HepG2 (cell line): ENCODE data around the gene DHX58. TPM values are rescaled to one million over a fixed set of nuclear protein-coding genes. Genes with fewer than 3 reads are reported as not detected.
A peak's percentile ranks its signal among the peaks of the same experiment; 100 is the strongest.

ENCODE experiments used
- ATAC-seq: fragments of 200-7000 bp; cut with Tn5 transposase; 3 replicates; pipeline ENCODE4 v1.9.1; 2020; ENCODE audit warnings: mild to moderate bottlenecking, moderate library complexity
- BruUV-seq: library from RNA; stranded (reverse); fragments of 400-500 nt; replicated peaks from 2 replicates; lab custom pipeline; 2021; lab: Mats Ljungman, UMichigan
- CTCF ChIA-PET: fragments of 300-600 bp; formaldehyde crosslinking; extraction: SDS; loops from one replicate; lab custom pipeline; 2021; ENCODE audit warnings: low total read pairs, inconsistent platforms, low intra/inter-chr PET ratio; lab: Yijun Ruan, JAX
- POLR2A ChIA-PET: fragments of 350-600 bp; sonication (Branson Sonifier 250); formaldehyde crosslinking; loops from one replicate; lab custom pipeline; 2020; ENCODE audit warnings: antibody characterized with exemption, inconsistent platforms; lab: Yijun Ruan, JAX
- DNase-seq: peaks from one replicate; pipeline ENCODE4 v3.0.0-alpha.2; 2015; ENCODE audit warnings: low spot score
- FAIRE-seq: peaks from 3 replicates; lab custom pipeline; 2011; peaks lifted over from hg19 to GRCh38; lab: Jason Lieb, UNC
- H2AFZ ChIP-seq: one replicate; pipeline ENCODE4 v1.6.1; 2011; ENCODE audit warnings: low read length, inconsistent platforms
- H3K27ac ChIP-seq: fragments of 300-600 bp; 3 replicates; pipeline ENCODE4 v1.8.0; 2011; ENCODE audit warnings: mixed run types, mild to moderate bottlenecking, mixed read lengths, low read length, inconsistent platforms; ENCODE audit not compliant: insufficient read depth; ENCODE audit errors: extremely low read length
- H3K27me3 ChIP-seq, 2 experiments: fragments of 200-600 bp in 1 of 2; 2 replicates in 1 of 2; 3 replicates in 1 of 2; pipeline versions ENCODE4 v1.6.0 to v1.8.0; 2011; ENCODE audit warnings: low read length in 2 of 2, mild to moderate bottlenecking in 2 of 2, moderate library complexity in 2 of 2, inconsistent platforms in 1 of 2; ENCODE audit not compliant: insufficient read depth in 2 of 2, control insufficient read depth in 1 of 2
- H3K36me3 ChIP-seq, 2 experiments: fragments of 200-600 bp in 1 of 2; replicated peaks in 1 of 2; 2 replicates in 1 of 2; 3 replicates in 1 of 2; pipeline versions ENCODE4 v1.5.1 to v1.8.0; 2011; ENCODE audit warnings: low read length in 2 of 2, inconsistent platforms in 1 of 2; ENCODE audit not compliant: insufficient read depth in 2 of 2, control insufficient read depth in 1 of 2
- H3K4me1 ChIP-seq: 2 replicates; pipeline ENCODE4 v1.5.1; 2012; ENCODE audit warnings: low read length, inconsistent platforms; ENCODE audit not compliant: insufficient read depth
- H3K4me2 ChIP-seq: 2 replicates; pipeline ENCODE4 v1.6.0; 2011; ENCODE audit warnings: low read depth, low read length, inconsistent platforms
- H3K4me3 ChIP-seq, 3 experiments: fragments of 200-600 bp in 1 of 3; sonication (generic), shearing (Covaris generic) in 1 of 3; replicated peaks in 1 of 3; 2 replicates each; pipeline ENCODE4 v1.5.1; 2011 to 2016; ENCODE audit warnings: low read length in 3 of 3, inconsistent platforms in 2 of 3, low read depth in 2 of 3, mild to moderate bottlenecking in 2 of 3, control low read depth in 1 of 3, mixed read lengths in 1 of 3; ENCODE audit not compliant: insufficient read depth in 1 of 3
- H3K79me2 ChIP-seq: one replicate; pipeline ENCODE4 v1.6.1; 2011; ENCODE audit warnings: low read length, inconsistent platforms; ENCODE audit not compliant: insufficient read depth
- H3K9ac ChIP-seq: 2 replicates; pipeline ENCODE4 v1.6.0; 2011; ENCODE audit warnings: mild to moderate bottlenecking, low read depth, low read length, inconsistent platforms; ENCODE audit not compliant: insufficient read depth
- H3K9me3 ChIP-seq: 2 replicates; pipeline ENCODE4 v1.5.1; 2012; ENCODE audit warnings: mild to moderate bottlenecking, low read length
- H4K20me1 ChIP-seq: 2 replicates; pipeline ENCODE4 v1.6.0; 2011; ENCODE audit warnings: inconsistent platforms, mild to moderate bottlenecking, low read length, moderate library complexity; ENCODE audit not compliant: insufficient read depth
- CEBPB ChIP-seq: IDR thresholded peaks from 2 replicates; pipeline ENCODE4 v1.6.1; 2011; ENCODE audit warnings: low read depth, low read length, improper control_type of control experiment, borderline replicate concordance
- CEBPG ChIP-seq: IDR thresholded peaks from 2 replicates; pipeline ENCODE4 v1.6.1; 2016
- DNMT3B ChIP-seq: conservative IDR thresholded peaks from 2 replicates; pipeline ENCODE4 v1.6.1; 2016; ENCODE audit warnings: missing biosample characterization, control low read depth
- HIVEP1 ChIP-seq: sonication (generic); formaldehyde crosslinking; IDR thresholded peaks from 2 replicates; pipeline ENCODE4 v1.4.0; 2020; ENCODE audit warnings: mild to moderate bottlenecking, missing genetic modification reagents
- JUNB ChIP-seq: sonication (generic); formaldehyde crosslinking; IDR thresholded peaks from 2 replicates; pipeline ENCODE4 v1.8.0; 2022; ENCODE audit warnings: missing genetic modification reagents, mild to moderate bottlenecking, borderline replicate concordance
- NR2F1 ChIP-seq, 2 experiments: fragments of 450-650 bp in 1 of 2; formaldehyde crosslinking in 1 of 2; IDR thresholded peaks; 2 replicates each; pipeline versions ENCODE4 v1.5.0 to v1.6.1; 2016 to 2020; ENCODE audit warnings: mild to moderate bottlenecking in 1 of 2, missing compliant biosample characterization in 1 of 2, missing genetic modification reagents in 1 of 2, moderate library complexity in 1 of 2
- SRSF9 ChIP-seq: fragments of 200-400 bp; formaldehyde crosslinking; IDR thresholded peaks from 2 replicates; pipeline ENCODE4 v1.6.1; 2018; ENCODE audit warnings: borderline replicate concordance, mild to moderate bottlenecking, low read depth, low read length; ENCODE audit not compliant: insufficient read depth, poor library complexity, severe bottlenecking
- ZBTB33 ChIP-seq: sonication (generic); formaldehyde crosslinking; IDR thresholded peaks from 2 replicates; pipeline ENCODE4 v1.4.0; 2020; ENCODE audit warnings: missing genetic modification reagents
- ZNF251 ChIP-seq: sonication (generic); formaldehyde crosslinking; IDR thresholded peaks from 2 replicates; pipeline ENCODE4 v1.9.0; 2021; ENCODE audit warnings: mild to moderate bottlenecking, missing genetic modification reagents
- ZNF770 ChIP-seq: sonication (generic); formaldehyde crosslinking; IDR thresholded peaks from 2 replicates; pipeline ENCODE4 v1.5.0; 2020; ENCODE audit warnings: mild to moderate bottlenecking, missing genetic modification reagents
- WGBS: methylation state at CpG from one replicate; pipeline ENCODE4 v1.1.6; 2017; ENCODE audit warnings: low lambda C conversion rate; 5-methylcytosine and 5-hydroxymethylcytosine counted together
- in situ Hi-C: cut with HindIII; loops from 2 replicates; pipeline ENCODE4 v1.10.0; 2017; ENCODE audit warnings: low pct_unique_long_range_greater_than_20kb; ENCODE audit not compliant: extremely low pct_ligation_motif_present
- intact Hi-C: fragments of 100-400 bp; cut with micrococcal nuclease; formaldehyde crosslinking; loops from one replicate; pipeline ENCODE4 v1.10.0; 2022; ENCODE audit not compliant: unreplicated experiment
- polyA plus RNA-seq, 8 experiments: library from polyadenylated mRNA; depleted of rRNA in 3 of 8; stranded (reverse) in 7 of 8; unstranded in 1 of 8; fragments of >200 nt; fragmentation: Illumina TruSeq in 4 of 8; extraction: Trizol in 4 of 8; gene quantifications; 2 replicates each; pipeline versions ENCODE4 v1.2.1 to v1.2.3, GENCODE V29; 2011 to 2016; ENCODE audit warnings: low read depth in 4 of 8, missing spikeins in 1 of 8, mixed read lengths in 1 of 8; ENCODE audit not compliant: insufficient read depth in 1 of 8
- total RNA-seq, 5 experiments: library from RNA; depleted of rRNA; stranded (reverse); fragments of >200 nt; fragmentation: Illumina TruSeq; extraction: Trizol; gene quantifications; 2 replicates each; pipeline ENCODE4 v1.2.3, GENCODE V29; 2016; ENCODE audit warnings: low read depth in 1 of 5
- TF ChIP-seq, protein P1 (sequence below): sonication (generic); formaldehyde crosslinking; IDR thresholded peaks from 2 replicates; pipeline ENCODE4 v1.5.1; 2020; ENCODE audit warnings: missing genetic modification reagents, mild to moderate bottlenecking, borderline replicate concordance
- TF ChIP-seq, protein P2 (sequence below): sonication (generic); formaldehyde crosslinking; conservative IDR thresholded peaks from 2 replicates; pipeline ENCODE4 v1.8.0; 2022; ENCODE audit warnings: missing genetic modification reagents

The DHX58 gene
- total and polyA plus RNA-seq, 2 of the 13 experiments (the other 11 are each of a cell fraction or from before 2014, with no cell fraction given) = 6.7 to 7.8 TPM

- TF ChIP-seq JUNB (CRISPR knock-in tag) = no peak
- no peak for TF ChIP-seq DNMT3B (CRISPR knock-in tag)
- peak; percentile 29; the same call in 1 of the 2 replicates for TF ChIP-seq ZBTB33
- TF ChIP-seq, protein P1, sequence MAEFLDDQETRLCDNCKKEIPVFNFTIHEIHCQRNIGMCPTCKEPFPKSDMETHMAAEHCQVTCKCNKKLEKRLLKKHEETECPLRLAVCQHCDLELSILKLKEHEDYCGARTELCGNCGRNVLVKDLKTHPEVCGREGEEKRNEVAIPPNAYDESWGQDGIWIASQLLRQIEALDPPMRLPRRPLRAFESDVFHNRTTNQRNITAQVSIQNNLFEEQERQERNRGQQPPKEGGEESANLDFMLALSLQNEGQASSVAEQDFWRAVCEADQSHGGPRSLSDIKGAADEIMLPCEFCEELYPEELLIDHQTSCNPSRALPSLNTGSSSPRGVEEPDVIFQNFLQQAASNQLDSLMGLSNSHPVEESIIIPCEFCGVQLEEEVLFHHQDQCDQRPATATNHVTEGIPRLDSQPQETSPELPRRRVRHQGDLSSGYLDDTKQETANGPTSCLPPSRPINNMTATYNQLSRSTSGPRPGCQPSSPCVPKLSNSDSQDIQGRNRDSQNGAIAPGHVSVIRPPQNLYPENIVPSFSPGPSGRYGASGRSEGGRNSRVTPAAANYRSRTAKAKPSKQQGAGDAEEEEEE = 0 out of 2 replicates have a peak, but pooled peaks have one; percentile 85
- TF ChIP-seq HIVEP1 (CRISPR knock-in tag) = no peak
These were observed 23.4 kb upstream of the DHX58 start (continued) for GRCh38 chr17:42135664-42136653.

GRCh38 chr17:42135151-42135550 is 22.6 kb upstream of the DHX58 start:
- H3K27me3 ChIP-seq = no peaks in the 10 kb centered on the region
- TF ChIP-seq SRSF9 (no peak), CEBPB (peak; percentile 62), ZNF251 (CRISPR knock-in tag) (no peak), ZNF770 (CRISPR knock-in tag) (peak; percentile 71; the same call in 1 of the 2 replicates), CEBPG (peak; percentile 44; the same call in 1 of the 2 replicates), NR2F1 (CRISPR knock-in tag; IDR thresholded peaks at IDR 0.05) (0 out of 4 replicates have a peak, but pooled peaks of 1 of the 2 experiments have one; percentile 13)
- TF ChIP-seq, protein P2, sequence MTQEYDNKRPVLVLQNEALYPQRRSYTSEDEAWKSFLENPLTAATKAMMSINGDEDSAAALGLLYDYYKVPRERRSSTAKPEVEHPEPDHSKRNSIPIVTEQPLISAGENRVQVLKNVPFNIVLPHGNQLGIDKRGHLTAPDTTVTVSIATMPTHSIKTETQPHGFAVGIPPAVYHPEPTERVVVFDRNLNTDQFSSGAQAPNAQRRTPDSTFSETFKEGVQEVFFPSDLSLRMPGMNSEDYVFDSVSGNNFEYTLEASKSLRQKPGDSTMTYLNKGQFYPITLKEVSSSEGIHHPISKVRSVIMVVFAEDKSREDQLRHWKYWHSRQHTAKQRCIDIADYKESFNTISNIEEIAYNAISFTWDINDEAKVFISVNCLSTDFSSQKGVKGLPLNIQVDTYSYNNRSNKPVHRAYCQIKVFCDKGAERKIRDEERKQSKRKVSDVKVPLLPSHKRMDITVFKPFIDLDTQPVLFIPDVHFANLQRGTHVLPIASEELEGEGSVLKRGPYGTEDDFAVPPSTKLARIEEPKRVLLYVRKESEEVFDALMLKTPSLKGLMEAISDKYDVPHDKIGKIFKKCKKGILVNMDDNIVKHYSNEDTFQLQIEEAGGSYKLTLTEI (CRISPR knock-in tag) = no peak
- in situ Hi-C loops = no loop called here
- 91% methylated on average over 6 of the region's 6 CpGs for WGBS
- peak overlapping the region; percentile 26 for H3K4me2 ChIP-seq
- H3K4me3 ChIP-seq = no peak overlapping the region
- peaks cover 76% of the 10 kb centered on the region for H3K79me2 ChIP-seq
- intact Hi-C loops = no loop called here
- H3K4me1 ChIP-seq = peaks cover 51% of the 10 kb centered on the region
- peaks cover 3% of the 10 kb centered on the region for H4K20me1 ChIP-seq
- FAIRE-seq = no peak
- H3K36me3 ChIP-seq = peaks cover 8 to 54% of the 10 kb centered on the region in 2 experiments
- POLR2A ChIA-PET = interaction anchor here (0.9 to 1.8 kb wide), 6 partner anchors 10 to 48 kb away, joined by 3 to 14 read pairs (median 7); partner anchors contain the start of genes KAT2A and KCNH4
- H2AFZ ChIP-seq = no peak overlapping the region
- CTCF ChIA-PET = no interaction called here
- no TSS peak for BruUV-seq
- H3K9me3 ChIP-seq = no peaks in the 10 kb centered on the region
- peak overlapping the region; percentile 56 for H3K27ac ChIP-seq
- no peak for ATAC-seq
- H3K9ac ChIP-seq = peak overlapping the region; percentile 16; the same call in 1 of the 2 replicates
- no peak for DNase-seq
